NT2/D1 (cell line): Measurements from ENCODE around the gene HIF1AN.

Source experiments
- DNase-seq: peaks from one replicate; pipeline ENCODE4 v3.0.0-alpha.2; 2011; ENCODE audit warnings: low read depth, low spot score
- H3K27me3 ChIP-seq: 2 replicates; pipeline ENCODE4 v1.6.0; 2011; ENCODE audit warnings: mild to moderate bottlenecking; ENCODE audit not compliant: insufficient read length, insufficient read depth
- H3K36me3 ChIP-seq: 2 replicates; pipeline ENCODE4 v1.6.1; 2011; ENCODE audit warnings: mild to moderate bottlenecking, low read length, mixed read lengths; ENCODE audit not compliant: insufficient read depth, insufficient read length
- H3K4me1 ChIP-seq: 2 replicates; pipeline ENCODE4 v1.5.1; 2011; ENCODE audit not compliant: insufficient read depth, insufficient read length
- H3K4me3 ChIP-seq: 2 replicates; pipeline ENCODE4 v1.5.1; 2011; ENCODE audit warnings: low read depth; ENCODE audit not compliant: insufficient read length
- H3K9ac ChIP-seq: 2 replicates; pipeline ENCODE4 v1.6.0; 2011; ENCODE audit warnings: low read depth; ENCODE audit not compliant: insufficient read length
- H3K9me3 ChIP-seq: 2 replicates; pipeline ENCODE4 v1.5.1; 2011; ENCODE audit warnings: mild to moderate bottlenecking, low read length; ENCODE audit not compliant: insufficient read depth
- SUZ12 ChIP-seq: IDR thresholded peaks from 2 replicates; pipeline ENCODE4 v1.6.1; 2011; ENCODE audit not compliant: insufficient read length, insufficient read depth; ENCODE audit errors: extremely low read depth
- YY1 ChIP-seq: IDR thresholded peaks from 2 replicates; pipeline ENCODE4 v1.6.1; 2011; ENCODE audit not compliant: insufficient read length, insufficient read depth
- ZNF274 ChIP-seq: IDR thresholded peaks from 2 replicates; pipeline ENCODE4 v1.6.1; 2011; ENCODE audit warnings: mild to moderate bottlenecking, low read depth, low read length

HIF1AN gene

GRCh38 chr10:100575585-100576281 is 40.0 kb downstream of the HIF1AN start:
- no peak for DNase-seq
- Histone ChIP-seq H3K27me3 (peaks cover 8% of the 10 kb centered on the region), H3K4me3 (no peak overlapping the region), H3K9ac (no peak overlapping the region), H3K9me3 (no peaks in the 10 kb centered on the region), H3K36me3 (no peaks in the 10 kb centered on the region), H3K4me1 (no peaks in the 10 kb centered on the region)
- TF ChIP-seq ZNF274, result no peak
- no peak for TF ChIP-seq YY1
- no peak for TF ChIP-seq SUZ12

GRCh38 chr10:100576282-100576635 is 40.5 kb downstream of the HIF1AN start:
- Histone ChIP-seq H3K9ac (no peak overlapping the region), H3K27me3 (peaks cover 8% of the 10 kb centered on the region), H3K9me3 (no peaks in the 10 kb centered on the region), H3K4me1 (no peaks in the 10 kb centered on the region), H3K36me3 (no peaks in the 10 kb centered on the region), H3K4me3 (no peak overlapping the region)
- no peak for DNase-seq
- TF ChIP-seq SUZ12 (no peak), YY1 (no peak)

GRCh38 chr10:100579261-100580090 is 43.7 kb downstream of the HIF1AN start:
- TF ChIP-seq ZNF274 (no peak), SUZ12 (no peak), YY1 (no peak)
- Histone ChIP-seq H3K4me1 (no peaks in the 10 kb centered on the region), H3K27me3 (peaks cover 8% of the 10 kb centered on the region)

GRCh38 chr10:100586959-100587358 is 51.2 kb downstream of the HIF1AN start:
- Histone ChIP-seq H3K9me3 (no peaks in the 10 kb centered on the region), H3K27me3 (no peaks in the 10 kb centered on the region), H3K9ac (no peak overlapping the region), H3K4me3 (no peak overlapping the region), H3K4me1 (no peaks in the 10 kb centered on the region), H3K36me3 (no peaks in the 10 kb centered on the region)
- no peak for DNase-seq
- TF ChIP-seq SUZ12 (no peak), YY1 (no peak), ZNF274 (no peak)

More at GRCh38 chr10:100579261-100580090, 43.7 kb downstream of the HIF1AN start:
- H3K9me3 ChIP-seq, result no peaks in the 10 kb centered on the region
- H3K9ac ChIP-seq, result no peak overlapping the region
- DNase-seq, result no peak
- H3K36me3 ChIP-seq, result no peaks in the 10 kb centered on the region
- H3K4me3 ChIP-seq, result no peak overlapping the region

GRCh38 chr10:100598166-100598565 is 62.4 kb downstream of the HIF1AN start:
- H3K36me3 ChIP-seq, result no peaks in the 10 kb centered on the region
- no peaks in the 10 kb centered on the region for H3K27me3 ChIP-seq
- no peak overlapping the region for H3K9ac ChIP-seq
- no peaks in the 10 kb centered on the region for H3K9me3 ChIP-seq
- TF ChIP-seq YY1 (no peak), ZNF274 (no peak), SUZ12 (no peak)
- no peak overlapping the region for H3K4me3 ChIP-seq
- DNase-seq, result no peak
- H3K4me1 ChIP-seq, result no peaks in the 10 kb centered on the region

GRCh38 chr10:100600218-100600617 is 64.5 kb downstream of the HIF1AN start:
- Histone ChIP-seq H3K9ac (no peak overlapping the region), H3K4me3 (no peak overlapping the region), H3K4me1 (no peaks in the 10 kb centered on the region), H3K27me3 (no peaks in the 10 kb centered on the region), H3K9me3 (0 out of 2 replicates have a peak, but pooled peaks cover 2% of the 10 kb centered on the region), H3K36me3 (no peaks in the 10 kb centered on the region)
- TF ChIP-seq SUZ12, result no peak
- no peak for TF ChIP-seq ZNF274
- no peak for TF ChIP-seq YY1
- DNase-seq, result no peak

GRCh38 chr10:100607439-100607838 is 71.7 kb downstream of the HIF1AN start:
- Histone ChIP-seq H3K27me3 (no peaks in the 10 kb centered on the region), H3K4me3 (no peak overlapping the region), H3K9me3 (peaks cover 14% of the 10 kb centered on the region), H3K4me1 (no peaks in the 10 kb centered on the region), H3K36me3 (no peaks in the 10 kb centered on the region), H3K9ac (no peak overlapping the region)
- TF ChIP-seq YY1 (no peak), SUZ12 (no peak), ZNF274 (no peak)
- DNase-seq, result no peak
